ENCODE measurements around the gene GPR153. TPM values are rescaled to one million over a fixed set of nuclear protein-coding genes. Genes with fewer than 3 reads are reported as not detected.
A peak's percentile ranks its signal among the peaks of the same experiment; 100 is the strongest.

The GPR153 gene
- total RNA-seq, 2 experiments from 2014 or later, result 3.9 to 4.4 TPM

- H3K27me3 Mint-ChIP-seq, result no peaks in the 10 kb centered on the region
- H3K9me3 Mint-ChIP-seq, result no peaks in the 10 kb centered on the region
- H3K36me3 Mint-ChIP-seq (ENCODE audit: low read depth), result no peaks in the 10 kb centered on the region
- POLR2A ChIA-PET, result no interaction called here
- H3K27ac Mint-ChIP-seq, result no peak overlapping the region
- H3K4me3 Mint-ChIP-seq, result no peak overlapping the region
- CTCF ChIA-PET, result no interaction called here
- no peak for DNase-seq
- peaks cover 20% of the 10 kb centered on the region for H3K4me1 Mint-ChIP-seq
These were observed 10.1 kb upstream of the GPR153 start for GRCh38 chr1:6271006-6271405.

- Mint-ChIP-seq H3K27me3 (no peaks in the 10 kb centered on the region), H3K4me1 (peaks cover 22% of the 10 kb centered on the region), H3K27ac (no peak overlapping the region), H3K9me3 (no peaks in the 10 kb centered on the region), H3K4me3 (no peak overlapping the region), H3K36me3 (ENCODE audit: low read depth) (no peaks in the 10 kb centered on the region)
- DNase-seq, result no peak
- ChIA-PET CTCF (no interaction called here), POLR2A (no interaction called here)
These were observed 9.5 kb upstream of the GPR153 start for GRCh38 chr1:6270401-6270800.

GRCh38 chr1:6269720-6270400 is 9.0 kb upstream of the GPR153 start:
- CTCF ChIA-PET, result no interaction called here
- H3K4me1 Mint-ChIP-seq, result peaks cover 23% of the 10 kb centered on the region
- H3K36me3 Mint-ChIP-seq (ENCODE audit: low read depth), result no peaks in the 10 kb centered on the region
- no peaks in the 10 kb centered on the region for H3K27me3 Mint-ChIP-seq
- no peak for DNase-seq
- no peaks in the 10 kb centered on the region for H3K9me3 Mint-ChIP-seq
- no peak overlapping the region for H3K4me3 Mint-ChIP-seq
- H3K27ac Mint-ChIP-seq, result no peak overlapping the region
- POLR2A ChIA-PET, result no interaction called here

GRCh38 chr1:6269296-6269695 is 8.4 kb upstream of the GPR153 start:
- POLR2A ChIA-PET, result no interaction called here
- no peak for DNase-seq
- H3K4me1 Mint-ChIP-seq, result peaks cover 25% of the 10 kb centered on the region
- no peaks in the 10 kb centered on the region for H3K27me3 Mint-ChIP-seq
- no peak overlapping the region for H3K4me3 Mint-ChIP-seq
- H3K36me3 Mint-ChIP-seq (ENCODE audit: low read depth), result no peaks in the 10 kb centered on the region
- H3K9me3 Mint-ChIP-seq, result no peaks in the 10 kb centered on the region
- no peak overlapping the region for H3K27ac Mint-ChIP-seq
- CTCF ChIA-PET, result no interaction called here

- no peaks in the 10 kb centered on the region for H3K9me3 Mint-ChIP-seq
- ChIA-PET POLR2A (no interaction called here), CTCF (interaction anchor here (2.6 kb wide), 1 partner anchor 22 kb away, joined by 7 read pairs; no protein-coding TSS in a partner anchor)
- no peak overlapping the region for H3K4me3 Mint-ChIP-seq
- no peak for DNase-seq
- H3K27ac Mint-ChIP-seq, result peak overlapping the region; percentile 12
- peaks cover 34% of the 10 kb centered on the region for H3K4me1 Mint-ChIP-seq
- H3K27me3 Mint-ChIP-seq, result no peaks in the 10 kb centered on the region
- H3K36me3 Mint-ChIP-seq (ENCODE audit: low read depth), result no peaks in the 10 kb centered on the region
These were observed 7.5 kb upstream of the GPR153 start for GRCh38 chr1:6268415-6268814.

GRCh38 chr1:6267686-6268322 is 6.9 kb upstream of the GPR153 start:
- Mint-ChIP-seq H3K27ac (peak overlapping the region; percentile 12), H3K4me3 (no peak overlapping the region), H3K9me3 (no peaks in the 10 kb centered on the region), H3K36me3 (ENCODE audit: low read depth) (no peaks in the 10 kb centered on the region), H3K4me1 (peaks cover 38% of the 10 kb centered on the region), H3K27me3 (no peaks in the 10 kb centered on the region)
- POLR2A ChIA-PET, result no interaction called here
- DNase-seq, result no peak
- CTCF ChIA-PET, result interaction anchor here (2.6 kb wide), 1 partner anchor 21 kb away, joined by 7 read pairs; no protein-coding TSS in a partner anchor

GRCh38 chr1:6266641-6267040 is 5.7 kb upstream of the GPR153 start:
- H3K27ac Mint-ChIP-seq, result no peak overlapping the region
- CTCF ChIA-PET, result interaction anchor here (2.6 kb wide), 1 partner anchor 20 kb away, joined by 7 read pairs; no protein-coding TSS in a partner anchor
- peaks cover 3% of the 10 kb centered on the region for H3K27me3 Mint-ChIP-seq
- no peak overlapping the region for H3K4me3 Mint-ChIP-seq
- POLR2A ChIA-PET, result no interaction called here
- no peak for DNase-seq
- no peaks in the 10 kb centered on the region for H3K36me3 Mint-ChIP-seq (ENCODE audit: low read depth)
- peaks cover 48% of the 10 kb centered on the region for H3K4me1 Mint-ChIP-seq
- no peaks in the 10 kb centered on the region for H3K9me3 Mint-ChIP-seq

GRCh38 chr1:6265151-6265550 is 4.3 kb upstream of the GPR153 start:
- no peak for DNase-seq
- Mint-ChIP-seq H3K4me1 (peaks cover 48% of the 10 kb centered on the region), H3K27ac (no peak overlapping the region), H3K4me3 (no peak overlapping the region), H3K9me3 (no peaks in the 10 kb centered on the region), H3K36me3 (ENCODE audit: low read depth) (no peaks in the 10 kb centered on the region), H3K27me3 (peaks cover 5% of the 10 kb centered on the region)
- ChIA-PET CTCF (no interaction called here), POLR2A (no interaction called here)

- Mint-ChIP-seq H3K36me3 (ENCODE audit: low read depth) (no peaks in the 10 kb centered on the region), H3K4me1 (peaks cover 57% of the 10 kb centered on the region), H3K27ac (peak overlapping the region; percentile 31), H3K9me3 (no peaks in the 10 kb centered on the region), H3K27me3 (peaks cover 14% of the 10 kb centered on the region), H3K4me3 (no peak overlapping the region)
- DNase-seq, result peak; percentile 30
- ChIA-PET POLR2A (interaction anchor here (1.7 kb wide), 1 partner anchor 18 kb away, joined by 3 read pairs; no protein-coding TSS in a partner anchor), CTCF (interaction anchor here (2.3 kb wide), 1 partner anchor 17 kb away, joined by 7 read pairs; no protein-coding TSS in a partner anchor)
These were observed 2.8 kb upstream of the GPR153 start for GRCh38 chr1:6263716-6264115.

- CTCF ChIA-PET, result interaction anchor here (2.3 kb wide), 1 partner anchor 16 kb away, joined by 7 read pairs; no protein-coding TSS in a partner anchor
- peaks cover 14% of the 10 kb centered on the region for H3K27me3 Mint-ChIP-seq
- peaks cover 48% of the 10 kb centered on the region for H3K4me1 Mint-ChIP-seq
- no peak overlapping the region for H3K4me3 Mint-ChIP-seq
- no peak for DNase-seq
- H3K9me3 Mint-ChIP-seq, result no peaks in the 10 kb centered on the region
- POLR2A ChIA-PET, result interaction anchor here (1.4 to 1.7 kb wide), 2 partner anchors 17 to 25 kb away, joined by 3 read pairs; no protein-coding TSS in a partner anchor
- H3K36me3 Mint-ChIP-seq (ENCODE audit: low read depth), result no peaks in the 10 kb centered on the region
- no peak overlapping the region for H3K27ac Mint-ChIP-seq
These were observed 1.9 kb upstream of the GPR153 start for GRCh38 chr1:6262555-6263420.

GRCh38 chr1:6261615-6261995 is 707 bp upstream of the GPR153 start:
- no peaks in the 10 kb centered on the region for H3K36me3 Mint-ChIP-seq (ENCODE audit: low read depth)
- no peak overlapping the region for H3K27ac Mint-ChIP-seq
- ChIA-PET CTCF (no interaction called here), POLR2A (no interaction called here)
- peaks cover 14% of the 10 kb centered on the region for H3K27me3 Mint-ChIP-seq
- H3K4me1 Mint-ChIP-seq, result peaks cover 40% of the 10 kb centered on the region
- no peaks in the 10 kb centered on the region for H3K9me3 Mint-ChIP-seq
- peak overlapping the region; percentile 56 for H3K4me3 Mint-ChIP-seq
- no peak for DNase-seq

GRCh38 chr1:6260433-6260934 is 414 bp downstream of the GPR153 start:
- Mint-ChIP-seq H3K27me3 (peaks cover 14% of the 10 kb centered on the region), H3K4me1 (peaks cover 37% of the 10 kb centered on the region), H3K9me3 (no peaks in the 10 kb centered on the region), H3K36me3 (ENCODE audit: low read depth) (no peaks in the 10 kb centered on the region), H3K4me3 (no peak overlapping the region), H3K27ac (no peak overlapping the region)
- no peak for DNase-seq
- CTCF ChIA-PET, result interaction anchor here (4.0 kb wide), 1 partner anchor 14 kb away, joined by 18 read pairs; no protein-coding TSS in a partner anchor
- POLR2A ChIA-PET, result interaction anchor here (1.0 kb wide), 1 partner anchor 25 kb away, joined by 3 read pairs; the partner anchor contains the start of gene ICMT
